ENCODE results near the gene SLC50A1. TPM values are rescaled to one million over a fixed set of nuclear protein-coding genes. Genes with fewer than 3 reads are reported as not detected.
"Not testable (repeated sequence)": the region's sequence is repeated elsewhere in the genome, so short reads cannot be mapped to it uniquely, and the experiment has no call there.

The SLC50A1 gene
- total RNA-seq, 2 donors from 2014 or later, result 102 to 130 TPM

- DNase-seq, result no peak
- no peak overlapping the region for H3K4me3 ChIP-seq
- intact Hi-C loops (cut with DNase I), result no loop called here
- peaks cover 7% of the 10 kb centered on the region for H3K36me3 ChIP-seq
- no peak for TF ChIP-seq CTCF (IDR thresholded peaks at IDR 0.05)
- no peak overlapping the region for H3K27ac ChIP-seq
- peaks cover 7% of the 10 kb centered on the region for H3K4me1 ChIP-seq
- H3K27me3 ChIP-seq, result no peaks in the 10 kb centered on the region
- no peaks in the 10 kb centered on the region for H3K9me3 ChIP-seq
- no peak overlapping the region for H3K9ac ChIP-seq (ENCODE audit: low read depth in 2 of 2, low read length in 2 of 2)
Observed at GRCh38 chr1:155166051-155166470, 30.4 kb downstream of the SLC50A1 start.

GRCh38 chr1:155166471-155167165 lies 31.0 kb downstream of the SLC50A1 start:
- intact Hi-C loops (cut with DNase I), result no loop called here

DNA sequence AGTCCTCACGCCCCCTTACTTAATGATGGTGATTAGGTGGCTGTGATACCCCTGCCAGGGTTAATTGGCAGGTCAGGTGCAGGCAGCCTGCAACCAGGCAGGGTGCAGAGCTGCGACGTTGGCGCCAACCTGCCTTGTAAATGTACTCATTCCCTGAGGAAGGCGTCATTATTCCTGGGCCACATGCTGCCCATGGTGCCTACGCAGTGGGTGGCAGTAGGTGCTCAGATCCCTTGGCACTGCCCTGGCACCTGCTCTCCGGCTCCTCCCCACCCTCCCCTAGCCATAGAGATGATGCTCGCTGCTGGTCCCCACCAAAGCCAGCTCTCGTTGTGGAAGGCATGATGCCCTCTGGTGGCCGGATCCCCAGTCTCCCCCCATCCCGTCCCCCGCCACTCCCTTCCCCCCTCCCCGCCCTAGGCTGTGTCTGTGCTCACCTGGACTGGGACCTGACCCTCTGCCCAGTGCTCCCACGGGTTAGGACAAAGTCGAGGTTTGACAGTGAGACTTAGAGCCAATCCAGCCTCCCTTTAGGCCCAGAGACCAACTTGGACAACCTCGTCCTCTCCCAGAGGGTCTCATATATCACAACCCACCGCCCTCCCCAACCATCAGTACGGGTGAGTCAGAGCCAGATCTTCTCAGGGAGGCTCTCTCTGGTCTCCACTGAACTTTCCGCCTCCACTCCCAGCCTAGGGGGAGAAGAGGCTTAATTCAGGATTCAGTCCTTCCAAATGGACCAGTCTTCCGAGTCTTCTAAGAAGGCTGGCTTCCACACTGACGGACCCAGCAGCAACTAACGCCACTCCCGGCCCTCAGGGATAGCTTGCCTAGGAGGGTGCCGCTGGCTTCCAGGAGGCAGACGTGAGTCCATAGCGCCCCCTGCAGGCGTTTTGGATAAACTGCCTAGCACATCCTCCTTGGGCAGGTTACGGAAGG lies 31.8 kb downstream of the SLC50A1 start:
- Histone ChIP-seq H3K36me3 (peaks cover 7% of the 10 kb centered on the region), H3K27me3 (no peaks in the 10 kb centered on the region), H3K27ac (no peak overlapping the region), H3K9ac (ENCODE audit: low read depth in 2 of 2, low read length in 2 of 2) (peak overlapping the region in 1 of 2 donors; percentile 70), H3K4me1 (peaks cover 13% of the 10 kb centered on the region), H3K4me3 (no peak overlapping the region), H3K9me3 (no peaks in the 10 kb centered on the region)
- peak; percentile 93 for DNase-seq
- intact Hi-C loops (cut with DNase I), result loop anchor here (1.0 kb wide), 1 partner anchor 76 kb away; no protein-coding TSS in a partner anchor
- TF ChIP-seq CTCF (IDR thresholded peaks at IDR 0.05), result peak; percentile 89

More at GRCh38 chr1:155166471-155167165, 31.0 kb downstream of the SLC50A1 start:
- H3K36me3 ChIP-seq, result peaks cover 7% of the 10 kb centered on the region
- no peak overlapping the region for H3K4me3 ChIP-seq
- no peak overlapping the region for H3K27ac ChIP-seq
- H3K27me3 ChIP-seq, result no peaks in the 10 kb centered on the region
- no peaks in the 10 kb centered on the region for H3K9me3 ChIP-seq
- H3K9ac ChIP-seq (ENCODE audit: low read depth in 2 of 2, low read length in 2 of 2), result no peak overlapping the region
- no peak for TF ChIP-seq CTCF (IDR thresholded peaks at IDR 0.05)
- H3K4me1 ChIP-seq, result peaks cover 7% of the 10 kb centered on the region
- DNase-seq, result peak; percentile 31

DNA sequence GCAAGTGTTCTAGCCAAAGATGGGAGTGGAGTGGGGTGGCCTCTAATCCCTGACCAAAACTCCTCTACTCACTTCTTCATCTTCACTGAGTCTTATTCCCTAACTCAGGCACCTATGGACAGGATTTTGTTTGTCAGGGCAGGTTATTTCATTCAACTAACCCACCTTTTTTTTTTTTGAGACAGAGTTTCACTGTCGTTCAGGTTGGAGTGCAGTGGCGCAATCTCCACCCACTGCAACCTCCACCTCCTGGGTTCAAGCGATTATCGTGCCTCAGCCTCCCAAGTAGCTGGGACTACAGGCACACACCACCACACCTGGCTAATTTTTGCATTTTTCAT lies 32.4 kb downstream of the SLC50A1 start:
- H3K27ac ChIP-seq; H3K36me3 ChIP-seq; H3K9me3 ChIP-seq; DNase-seq; H3K4me3 ChIP-seq; H3K9ac ChIP-seq (ENCODE audit: low read depth in 2 of 2, low read length in 2 of 2); H3K27me3 ChIP-seq: not testable (repeated sequence)
- intact Hi-C loops (cut with DNase I), result loop anchor here (1.0 kb wide), 1 partner anchor 77 kb away; no protein-coding TSS in a partner anchor
- peaks cover 14% of the 10 kb centered on the region for H3K4me1 ChIP-seq

DNA sequence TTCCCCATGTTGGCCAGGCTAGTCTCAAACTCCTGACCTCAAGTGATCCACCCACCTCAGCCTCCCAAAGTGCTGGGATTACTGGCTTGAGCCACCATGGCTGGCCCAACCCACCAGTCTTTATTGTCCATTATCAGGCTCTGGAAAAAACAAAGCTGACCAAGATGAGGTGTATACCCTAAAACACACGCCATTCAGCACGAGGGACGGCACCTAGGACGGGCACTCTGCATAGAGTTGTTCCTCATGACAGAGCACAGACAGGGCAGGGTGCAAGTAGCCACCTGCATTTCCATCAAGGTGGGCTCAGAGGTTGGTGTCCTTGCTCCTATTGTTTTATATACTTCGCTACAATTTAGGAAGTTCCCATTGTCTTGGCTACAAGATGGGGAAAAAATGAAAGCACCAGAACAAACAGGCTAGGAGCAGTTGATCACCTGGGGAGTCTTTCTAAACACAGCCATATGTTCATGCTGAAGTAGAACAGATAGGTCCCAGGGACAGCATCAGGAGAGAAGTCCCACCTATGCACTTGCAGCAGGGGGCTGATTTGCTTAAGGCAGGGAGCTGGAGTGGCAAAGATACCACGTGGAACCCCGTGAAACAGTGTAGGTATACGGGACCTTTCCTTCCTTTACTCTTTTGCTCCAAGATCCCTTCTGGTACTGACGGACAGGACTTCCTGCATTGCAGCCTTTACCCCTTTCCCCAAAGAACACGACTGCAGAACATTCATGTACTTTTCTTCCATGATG lies 33.0 kb downstream of the SLC50A1 start:
- TF ChIP-seq CTCF (IDR thresholded peaks at IDR 0.05), result no peak
- H3K9ac ChIP-seq (ENCODE audit: low read depth in 2 of 2, low read length in 2 of 2), result no peak overlapping the region
- intact Hi-C loops (cut with DNase I), result loop anchor here (1.0 kb wide), 1 partner anchor 77 kb away; no protein-coding TSS in a partner anchor
- no peak for DNase-seq
- H3K27me3 ChIP-seq, result no peaks in the 10 kb centered on the region
- no peak overlapping the region for H3K4me3 ChIP-seq
- H3K27ac ChIP-seq, result no peak overlapping the region
- no peaks in the 10 kb centered on the region for H3K9me3 ChIP-seq
- H3K36me3 ChIP-seq, result peaks cover 7% of the 10 kb centered on the region
- H3K4me1 ChIP-seq, result peaks cover 14% of the 10 kb centered on the region
